ENCODE measurements around the gene PERCC1.
"Not testable (repeated sequence)": the region's sequence is repeated elsewhere in the genome, so short reads cannot be mapped to it uniquely, and the experiment has no call there.

Gene PERCC1

GRCh38 chr16:1470481-1471251, 39.8 kb downstream of the PERCC1 start:
- DNase-seq, result no peak

DNA sequence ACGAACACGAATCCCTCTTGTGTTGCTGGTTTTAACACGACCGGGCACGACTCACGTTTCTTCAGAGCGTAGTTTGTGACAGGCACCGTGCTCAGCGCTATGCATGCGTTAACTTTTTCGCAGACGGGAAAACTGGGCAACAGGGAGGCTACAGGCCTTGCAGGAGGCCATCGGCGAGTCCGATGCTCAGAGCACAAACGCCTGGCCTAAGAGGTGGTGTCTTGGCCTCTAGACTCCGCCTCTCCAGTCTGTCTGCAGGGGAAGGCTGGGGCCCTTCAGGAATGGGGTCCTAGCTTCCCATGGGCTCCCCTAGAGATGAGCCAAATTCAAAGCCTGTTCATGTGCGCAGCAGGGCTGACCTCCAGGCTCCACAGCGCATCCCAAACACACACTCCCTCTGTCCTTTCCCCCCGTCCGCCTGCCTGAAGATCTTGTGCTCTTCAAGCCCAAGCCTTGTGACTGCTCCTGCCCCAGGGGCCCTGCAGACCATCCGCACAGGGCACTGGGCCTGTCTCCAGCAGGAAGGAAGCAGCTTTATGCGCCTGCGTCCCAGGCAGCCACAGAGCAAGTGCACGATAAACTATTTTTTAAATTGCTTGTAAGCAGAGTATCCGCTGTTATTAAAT, 40.8 kb downstream of the PERCC1 start:
- no peak for DNase-seq

GRCh38 chr16:1472974-1473373, 42.1 kb downstream of the PERCC1 start:
- no peak for DNase-seq

GRCh38 chr16:1474082-1474795, 43.4 kb downstream of the PERCC1 start:
- DNase-seq, result no peak

DNA sequence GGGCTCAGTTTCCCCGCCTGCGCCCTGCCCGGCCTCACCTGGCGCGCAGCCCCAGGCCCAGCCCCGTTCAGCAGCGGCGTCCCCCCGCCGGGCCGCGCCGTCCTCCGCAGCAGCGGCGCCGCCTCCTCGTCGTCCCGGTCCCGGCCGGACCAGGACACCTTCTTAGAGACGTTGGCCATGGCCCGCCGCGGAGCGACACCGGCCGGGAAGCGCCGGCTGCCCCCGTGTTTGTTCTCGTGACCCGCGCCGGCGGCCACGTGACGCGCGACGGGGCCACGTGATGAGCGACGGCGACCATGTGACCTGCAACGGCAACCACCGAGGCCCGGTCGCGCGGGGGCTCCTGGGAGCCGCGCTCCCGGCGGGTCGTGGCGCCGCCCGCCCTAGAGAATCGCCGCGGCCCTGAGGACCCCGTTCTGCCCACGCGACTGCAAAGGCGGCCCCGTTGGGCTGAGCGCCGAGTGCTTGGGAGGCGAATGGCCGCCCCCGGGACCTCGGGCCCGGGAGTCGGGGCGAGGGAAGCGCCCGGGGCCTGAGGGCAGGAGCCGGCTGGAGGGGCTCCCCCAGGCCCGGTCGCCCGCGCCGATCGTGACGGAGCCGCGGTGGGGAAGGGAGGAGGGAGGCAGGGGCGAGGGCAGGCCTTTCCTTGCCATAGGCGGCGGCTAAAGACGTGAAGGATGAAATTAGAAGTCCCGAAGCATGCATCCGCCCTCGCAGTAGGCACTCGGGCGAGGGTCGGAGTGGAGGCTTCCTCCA, 44.1 kb downstream of the PERCC1 start, which contains the start of gene CLCN7:
TSS of gene CLCN7 (minus strand) at position 233 of the 756 bp plus-strand sequence. CDS start at position 179, 54 bp downstream.
- DNase-seq, result peak; percentile 82 to 86

- DNase-seq, result no peak
Measured at GRCh38 chr16:1475552-1476114, 44.8 kb downstream of the PERCC1 start.

GRCh38 chr16:1477033-1477432, 46.2 kb downstream of the PERCC1 start:
- no peak for DNase-seq

- not testable (repeated sequence) for DNase-seq
Measured at GRCh38 chr16:1478937-1479336, 48.1 kb downstream of the PERCC1 start.

DNA sequence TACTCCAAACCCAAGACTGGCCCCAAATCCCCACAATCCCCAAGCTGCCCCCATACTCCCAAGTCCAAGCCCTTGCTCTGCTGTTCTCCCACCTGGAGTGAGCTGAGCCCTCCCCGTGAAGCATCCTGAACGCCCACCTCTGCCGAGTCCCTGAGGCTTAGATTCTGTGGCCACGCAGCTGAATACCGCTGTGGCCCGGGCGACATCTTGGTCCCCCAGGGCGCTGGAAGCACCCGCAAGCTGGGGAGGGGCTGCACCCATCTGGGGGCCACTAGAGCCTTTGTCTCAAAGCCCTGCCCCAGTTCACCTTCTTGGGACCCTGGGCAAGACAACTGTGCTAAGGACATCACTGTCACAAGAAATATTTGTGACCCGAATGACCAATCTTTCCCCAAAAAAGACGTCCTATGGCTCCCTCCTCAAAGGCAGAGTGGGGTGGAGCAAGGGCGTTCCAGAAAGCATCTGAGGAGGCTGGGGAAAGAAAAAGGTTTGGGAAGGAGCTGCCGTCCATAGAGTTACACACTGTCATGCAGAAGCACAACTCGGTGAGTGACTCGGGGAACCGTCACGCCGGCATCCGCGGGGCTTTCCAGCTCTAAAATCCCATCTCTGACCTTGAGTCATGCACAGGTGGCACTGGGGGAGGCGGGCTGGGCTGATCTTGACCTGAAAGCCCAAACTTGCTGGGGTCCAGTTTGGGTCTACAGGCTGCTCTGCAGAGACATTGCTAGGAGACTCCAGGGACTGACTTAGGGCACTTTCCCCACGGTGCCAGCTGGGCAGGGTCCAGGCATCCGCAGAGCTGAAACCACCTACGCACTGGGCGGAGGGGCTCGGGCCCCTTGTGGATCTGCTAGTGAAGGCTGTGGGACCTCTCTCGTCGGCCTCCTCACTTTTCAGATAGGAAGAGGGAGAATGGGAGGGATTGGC, 51.3 kb downstream of the PERCC1 start:
- DNase-seq, result no peak

All from activated CD4-positive, alpha-beta T cell treated with anti-CD3 and anti-CD28 coated beads for 4 hours (primary cell).